Ectodermal cell (in vitro differentiated cells): ENCODE measurements around the gene SLC2A6.
"Not testable (repeated sequence)": the region's sequence is repeated elsewhere in the genome, so short reads cannot be mapped to it uniquely, and the experiment has no call there.

ENCODE experiments used
- H3K27ac ChIP-seq: 2 replicates; pipeline ENCODE4 v1.7.0; 2013; ENCODE audit warnings: mild to moderate bottlenecking, low read depth, low read length; ENCODE audit not compliant: insufficient read depth, poor library complexity, severe bottlenecking
- H3K27me3 ChIP-seq: 2 replicates; pipeline ENCODE4 v1.7.0; 2013; ENCODE audit warnings: mild to moderate bottlenecking, low read length; ENCODE audit not compliant: insufficient read depth, control insufficient read depth, poor library complexity, severe bottlenecking
- H3K36me3 ChIP-seq: one replicate; pipeline ENCODE4 v1.7.0; 2013; ENCODE audit warnings: low read length; ENCODE audit not compliant: control insufficient read depth, insufficient read depth
- H3K4me1 ChIP-seq: one replicate; pipeline ENCODE4 v1.7.0; 2013; ENCODE audit warnings: low read length; ENCODE audit not compliant: control insufficient read depth, insufficient read depth
- H3K4me3 ChIP-seq: 2 replicates; pipeline ENCODE4 v1.7.0; 2013; ENCODE audit warnings: low read depth, low read length, control low read depth; ENCODE audit not compliant: insufficient read depth
- H3K9me3 ChIP-seq: 2 replicates; pipeline ENCODE4 v1.7.0; 2013; ENCODE audit warnings: mild to moderate bottlenecking, low read length, moderate library complexity; ENCODE audit not compliant: control insufficient read depth
- WGBS, 2 experiments: methylation state at CpG; one replicate each; pipeline ENCODE4 v1.1.7; 2013; ENCODE audit warnings: missing lambda C conversion rate in 2 of 2; 5-methylcytosine and 5-hydroxymethylcytosine counted together

Gene SLC2A6

GRCh38 chr9:133453651-133454050 is 25.2 kb downstream of the SLC2A6 start:
- H3K4me3 ChIP-seq: no peak overlapping the region
- no peaks in the 10 kb centered on the region for H3K9me3 ChIP-seq
- H3K4me1 ChIP-seq: no peaks in the 10 kb centered on the region
- no peaks in the 10 kb centered on the region for H3K27me3 ChIP-seq
- no peaks in the 10 kb centered on the region for H3K36me3 ChIP-seq
- H3K27ac ChIP-seq: no peak overlapping the region
- 93 to 96% methylated on average over 11 of the region's 11 CpGs for WGBS, 2 experiments

GRCh38 chr9:133452562-133452961 is 26.3 kb downstream of the SLC2A6 start:
- H3K36me3 ChIP-seq: no peaks in the 10 kb centered on the region
- no peaks in the 10 kb centered on the region for H3K27me3 ChIP-seq
- H3K9me3 ChIP-seq: no peaks in the 10 kb centered on the region
- no peaks in the 10 kb centered on the region for H3K4me1 ChIP-seq
- H3K27ac ChIP-seq: no peak overlapping the region
- WGBS, 2 experiments: 86 to 91% methylated on average over 7 of the region's 7 CpGs
- H3K4me3 ChIP-seq: no peak overlapping the region

- H3K4me1 ChIP-seq, H3K4me3 ChIP-seq, H3K36me3 ChIP-seq, H3K27ac ChIP-seq, H3K9me3 ChIP-seq, H3K27me3 ChIP-seq: not testable (repeated sequence)
- WGBS, 2 experiments: 90 to 93% methylated on average over 5 of the region's 5 CpGs
Measured at GRCh38 chr9:133451865-133452264, 27.0 kb downstream of the SLC2A6 start.

GRCh38 chr9:133449760-133450159 is 29.1 kb downstream of the SLC2A6 start:
- Histone ChIP-seq H3K4me3 (no peak overlapping the region), H3K36me3 (no peaks in the 10 kb centered on the region), H3K4me1 (no peaks in the 10 kb centered on the region), H3K27me3 (no peaks in the 10 kb centered on the region), H3K27ac (no peak overlapping the region), H3K9me3 (no peaks in the 10 kb centered on the region)
- WGBS, 2 experiments: 93 to 94% methylated on average over 12 of the region's 12 CpGs

GRCh38 chr9:133448487-133448972 is 30.4 kb downstream of the SLC2A6 start:
- Histone ChIP-seq H3K27me3 (no peaks in the 10 kb centered on the region), H3K4me1 (no peaks in the 10 kb centered on the region), H3K27ac (no peak overlapping the region), H3K9me3 (no peaks in the 10 kb centered on the region), H3K36me3 (no peaks in the 10 kb centered on the region), H3K4me3 (no peak overlapping the region)
- 88 to 91% methylated on average over 13 of the region's 13 CpGs for WGBS, 2 experiments

GRCh38 chr9:133445293-133445969 is 33.5 kb downstream of the SLC2A6 start:
- Histone ChIP-seq H3K9me3 (no peaks in the 10 kb centered on the region), H3K27ac (no peak overlapping the region), H3K27me3 (no peaks in the 10 kb centered on the region), H3K4me3 (no peak overlapping the region), H3K36me3 (no peaks in the 10 kb centered on the region), H3K4me1 (no peaks in the 10 kb centered on the region)
- 89 to 90% methylated on average over 23 of the region's 23 CpGs for WGBS, 2 experiments

GRCh38 chr9:133443982-133444381 is 34.9 kb downstream of the SLC2A6 start:
- Histone ChIP-seq H3K4me3 (no peak overlapping the region), H3K27ac (no peak overlapping the region), H3K27me3 (no peaks in the 10 kb centered on the region), H3K4me1 (no peaks in the 10 kb centered on the region), H3K36me3 (no peaks in the 10 kb centered on the region), H3K9me3 (no peaks in the 10 kb centered on the region)
- WGBS, 2 experiments: 87 to 90% methylated on average over 8 of the region's 8 CpGs

- H3K4me1 ChIP-seq: no peaks in the 10 kb centered on the region
Measured at GRCh38 chr9:133443248-133443647, 35.7 kb downstream of the SLC2A6 start.

GRCh38 chr9:133441571-133441970 is 37.3 kb downstream of the SLC2A6 start:
- Histone ChIP-seq H3K4me3 (no peak overlapping the region), H3K9me3 (no peaks in the 10 kb centered on the region), H3K36me3 (no peaks in the 10 kb centered on the region), H3K27ac (no peak overlapping the region), H3K4me1 (no peaks in the 10 kb centered on the region), H3K27me3 (no peaks in the 10 kb centered on the region)
- WGBS, 2 experiments: 86 to 89% methylated on average over 5 of the region's 5 CpGs

More at GRCh38 chr9:133443248-133443647, 35.7 kb downstream of the SLC2A6 start:
- Histone ChIP-seq H3K27ac (no peak overlapping the region), H3K9me3 (no peaks in the 10 kb centered on the region), H3K4me3 (no peak overlapping the region), H3K27me3 (no peaks in the 10 kb centered on the region), H3K36me3 (no peaks in the 10 kb centered on the region)
- 89 to 92% methylated on average over 15 of the region's 15 CpGs for WGBS, 2 experiments

GRCh38 chr9:133440874-133441273 is 38.0 kb downstream of the SLC2A6 start:
- H3K36me3 ChIP-seq: no peaks in the 10 kb centered on the region
- H3K4me1 ChIP-seq: no peaks in the 10 kb centered on the region
- H3K27ac ChIP-seq: no peak overlapping the region
- H3K4me3 ChIP-seq: no peak overlapping the region
- 95% methylated on average over 12 of the region's 12 CpGs for WGBS, 2 experiments
- H3K27me3 ChIP-seq: no peaks in the 10 kb centered on the region
- H3K9me3 ChIP-seq: no peaks in the 10 kb centered on the region
